ENCODE data around the gene COL24A1.

COL24A1 gene

DNA sequence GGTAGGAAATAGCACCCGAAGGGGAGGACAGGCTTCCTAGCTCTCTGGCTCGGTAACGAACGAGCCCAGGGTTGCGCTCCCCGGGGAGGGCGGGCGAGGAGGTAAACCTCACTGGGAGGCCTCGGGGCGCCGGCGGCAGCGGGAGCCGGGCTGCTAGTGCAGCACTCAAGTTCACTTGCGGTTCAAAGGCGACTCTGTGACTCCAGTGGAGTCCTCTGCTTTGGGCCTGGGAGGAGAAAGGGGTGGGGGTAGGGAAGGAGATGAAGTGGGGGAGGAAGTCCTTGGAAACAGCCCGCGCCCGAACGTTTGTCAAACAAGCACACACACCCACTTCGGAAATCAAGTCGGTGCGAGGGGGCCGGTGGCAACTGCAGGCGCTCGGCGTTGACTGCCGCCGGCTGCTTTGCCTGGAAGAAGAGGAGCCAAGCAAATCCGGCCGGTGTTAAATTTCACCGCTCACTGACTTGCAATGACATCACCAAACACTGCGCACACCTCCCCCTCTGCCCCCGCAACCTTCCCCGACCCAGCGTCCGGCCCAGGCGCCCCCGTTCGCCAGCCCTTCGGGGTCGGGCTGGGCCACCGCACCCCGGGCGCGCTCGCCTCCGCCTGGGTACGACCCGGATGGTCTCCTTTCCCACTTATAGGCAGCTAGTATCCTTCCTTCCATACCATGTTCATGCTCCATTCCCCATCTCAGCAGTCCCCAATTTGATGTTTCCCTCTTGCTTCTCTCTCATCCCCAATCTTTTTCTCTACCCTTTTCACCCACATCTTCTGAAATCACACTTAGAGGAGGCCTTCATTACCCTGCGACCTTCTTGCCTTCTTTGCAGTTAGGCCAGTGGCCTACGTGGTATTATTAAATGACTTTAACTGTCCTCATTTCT lies at the start of gene COL24A1:
COL24A1 (minus strand) TSS at position 207 of the 890 bp plus-strand sequence. CDS start 376 bp downstream, outside the sequence.
- no peak for FAIRE-seq

DNA sequence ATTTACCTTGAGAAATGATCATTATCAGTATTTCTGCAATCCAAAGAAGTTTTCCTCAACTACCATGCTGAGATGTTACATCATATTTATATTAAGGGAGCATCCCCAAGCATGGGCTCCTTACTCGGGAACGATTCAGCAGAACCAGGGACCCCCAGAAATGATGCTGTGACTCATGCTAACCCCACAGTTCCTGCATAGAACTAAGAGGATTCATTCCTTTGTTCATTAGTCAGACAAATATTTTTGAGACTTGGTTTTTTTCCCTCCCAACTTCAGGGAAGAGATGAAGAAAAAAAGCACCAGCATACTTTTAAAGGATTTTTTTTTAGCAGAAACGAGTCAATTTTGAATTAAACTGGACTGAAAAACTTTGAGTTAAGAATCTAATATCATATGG lies 49.2 kb upstream of the COL24A1 start:
- FAIRE-seq = no peak

DNA sequence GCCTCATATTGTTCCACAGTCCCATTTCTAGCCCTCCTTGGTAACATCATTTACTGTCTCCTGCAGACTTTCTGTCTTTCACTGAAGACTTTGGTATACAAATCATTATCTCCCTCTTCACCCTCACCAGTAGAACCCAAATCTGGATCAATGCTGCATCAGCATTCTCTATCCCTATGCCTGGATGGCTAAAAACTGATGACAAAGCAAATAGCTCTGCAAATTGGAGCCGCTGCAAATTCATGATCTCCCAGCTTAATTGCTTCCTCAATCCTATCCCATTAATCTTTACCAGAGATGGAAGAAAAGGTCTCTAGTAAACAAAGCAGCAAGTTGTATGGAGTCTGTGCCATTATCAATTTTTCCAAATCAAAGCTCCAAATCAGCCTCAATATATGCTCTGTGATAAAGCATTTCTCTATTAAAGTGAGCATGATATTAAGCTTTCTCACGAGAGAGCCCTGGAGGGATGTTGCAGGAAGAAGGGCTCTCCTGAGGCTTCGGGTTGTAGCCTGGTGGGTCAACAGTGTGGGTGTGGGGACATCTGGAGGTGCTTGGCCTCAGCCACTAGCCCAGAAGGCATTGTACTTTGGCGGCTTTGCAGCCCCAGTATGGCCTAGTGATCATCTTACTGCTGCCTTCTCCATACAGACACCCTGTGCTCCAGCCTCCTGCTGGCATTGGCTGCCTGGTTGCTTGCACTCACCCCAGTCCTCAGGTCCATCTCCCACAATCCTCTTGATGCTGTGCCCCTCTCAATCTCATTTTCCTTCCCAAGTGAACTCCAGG lies 46.2 kb upstream of the COL24A1 start:
- FAIRE-seq = no peak

DNA sequence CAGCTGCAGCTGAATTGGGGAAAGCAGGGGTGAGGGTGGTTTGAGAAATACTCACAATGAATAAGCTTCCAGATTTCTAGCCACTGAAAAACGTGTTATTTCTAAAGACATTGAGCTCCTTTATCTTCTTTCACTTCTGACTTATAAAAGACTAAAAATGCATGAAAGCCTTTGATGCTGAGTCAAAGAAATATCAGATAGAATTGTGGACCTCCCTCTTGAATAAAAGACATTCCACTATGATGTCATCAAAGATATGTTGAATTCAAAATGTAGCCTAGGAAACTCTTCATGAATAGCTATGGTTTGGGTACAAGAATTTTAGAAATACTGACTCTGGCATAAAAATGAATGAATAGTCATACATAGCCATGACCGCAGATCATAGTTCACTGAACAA lies 44.7 kb upstream of the COL24A1 start:
- no peak for FAIRE-seq

DNA sequence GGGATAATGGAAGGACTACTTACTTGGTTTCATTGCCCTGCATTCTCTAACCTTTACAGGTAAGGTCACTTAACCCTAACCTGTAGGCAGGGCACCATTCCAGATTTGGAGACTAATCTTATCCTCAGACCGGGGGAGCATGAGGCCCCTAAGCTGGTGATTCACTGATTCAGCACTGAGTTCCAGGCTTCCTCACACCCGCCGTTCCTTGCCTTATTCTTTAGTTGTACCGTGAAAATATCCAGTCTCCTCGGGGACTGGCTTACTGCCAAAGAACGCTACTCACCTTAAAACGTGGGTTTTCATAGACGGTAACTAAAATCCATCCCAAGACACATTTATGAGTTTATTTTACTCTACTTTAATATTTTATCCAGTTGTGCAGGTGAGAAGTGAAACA lies 44.3 kb upstream of the COL24A1 start:
- FAIRE-seq = no peak

DNA sequence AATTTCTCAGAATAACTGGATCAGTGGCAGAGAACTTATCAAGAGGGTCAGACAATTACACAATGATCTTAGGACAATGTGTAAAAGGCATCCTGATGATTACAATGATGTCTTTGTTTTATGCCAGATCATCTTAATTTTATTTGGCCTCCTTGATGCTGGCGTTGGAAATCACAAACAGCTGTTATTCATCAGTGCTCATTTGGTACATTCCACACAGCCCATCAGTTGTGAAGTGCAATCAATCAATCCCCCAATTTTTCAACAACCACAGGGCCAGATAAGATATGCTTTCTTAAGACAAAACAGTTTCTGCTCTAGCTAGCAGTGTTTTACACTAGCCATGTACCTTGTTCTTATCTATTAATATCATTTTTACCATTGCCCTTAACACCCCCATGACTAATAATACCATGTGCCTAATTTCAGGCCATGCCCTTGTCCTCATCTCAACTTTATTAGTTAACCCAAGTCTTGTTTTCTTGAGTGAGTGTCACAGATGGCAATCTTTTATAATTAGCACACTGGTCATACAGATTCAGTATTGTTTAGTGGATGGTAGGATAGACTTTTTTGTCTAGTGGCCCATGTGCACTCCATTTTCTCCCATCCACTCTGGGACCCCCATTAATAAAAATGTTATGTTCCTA lies 40.8 kb upstream of the COL24A1 start:
- FAIRE-seq = no peak

DNA sequence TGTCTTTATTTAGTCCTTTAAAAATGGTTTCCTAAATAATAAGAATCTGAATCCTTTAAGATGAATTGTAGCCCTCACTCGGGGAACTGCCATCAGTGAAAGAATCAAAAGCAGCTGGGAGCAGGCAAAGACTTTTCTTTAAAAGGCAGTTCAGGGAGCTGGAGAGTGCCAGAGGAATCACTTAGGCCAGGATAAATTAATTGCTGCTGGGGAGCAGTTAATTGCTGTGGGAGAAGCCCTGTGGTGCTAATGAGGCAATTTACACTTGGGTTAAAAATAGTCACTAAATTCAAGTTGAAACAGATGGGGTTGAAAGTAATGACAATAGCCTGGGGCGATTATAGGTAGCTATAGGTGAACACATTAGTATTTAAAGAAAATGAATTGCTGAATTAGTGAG lies 38.7 kb upstream of the COL24A1 start:
- FAIRE-seq = no peak

DNA sequence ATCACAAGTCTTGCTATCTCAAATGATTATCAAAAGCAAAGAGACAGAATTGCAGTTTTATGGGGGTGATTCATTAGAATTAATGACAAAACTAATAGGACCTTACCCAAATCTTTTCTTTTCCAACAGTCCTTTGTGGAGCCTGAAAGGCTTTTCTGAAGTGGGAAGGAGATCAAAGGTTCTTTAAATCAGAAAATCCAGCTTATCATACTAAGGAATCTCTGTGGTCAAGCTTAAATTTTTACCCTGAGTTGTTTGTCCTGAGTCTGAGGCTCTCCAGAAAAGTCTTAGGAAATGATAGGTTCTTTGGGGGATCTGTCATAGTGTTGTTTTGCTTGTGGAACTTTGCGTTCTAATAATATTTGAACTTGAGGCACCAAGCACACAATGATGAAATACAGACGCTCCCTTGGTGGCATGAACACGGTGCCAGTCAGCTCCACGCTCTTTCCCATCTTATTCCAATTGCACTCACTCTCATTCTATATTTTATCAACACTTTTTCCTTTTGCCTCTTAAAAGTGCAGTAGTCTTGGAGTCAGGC lies 38.0 kb upstream of the COL24A1 start:
- FAIRE-seq = no peak

DNA sequence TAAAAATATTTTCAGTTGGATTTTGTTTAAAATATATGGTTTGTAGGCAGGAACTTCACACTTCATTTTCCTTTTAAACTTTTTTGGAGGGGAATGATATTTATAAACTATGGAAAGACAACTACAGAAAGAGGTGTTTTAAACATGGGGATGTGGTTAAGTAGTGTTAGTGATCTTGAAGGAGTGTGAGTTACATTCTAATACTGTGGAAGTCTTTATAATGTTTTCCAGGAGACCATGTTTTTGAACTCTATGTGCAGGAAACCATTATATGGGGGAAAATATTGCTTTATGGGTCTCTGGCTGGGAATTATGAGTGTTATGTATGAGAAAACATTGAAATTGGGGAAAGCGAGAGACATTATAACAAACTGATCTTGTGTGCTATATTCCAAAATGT lies 35.8 kb upstream of the COL24A1 start:
- FAIRE-seq = no peak

DNA sequence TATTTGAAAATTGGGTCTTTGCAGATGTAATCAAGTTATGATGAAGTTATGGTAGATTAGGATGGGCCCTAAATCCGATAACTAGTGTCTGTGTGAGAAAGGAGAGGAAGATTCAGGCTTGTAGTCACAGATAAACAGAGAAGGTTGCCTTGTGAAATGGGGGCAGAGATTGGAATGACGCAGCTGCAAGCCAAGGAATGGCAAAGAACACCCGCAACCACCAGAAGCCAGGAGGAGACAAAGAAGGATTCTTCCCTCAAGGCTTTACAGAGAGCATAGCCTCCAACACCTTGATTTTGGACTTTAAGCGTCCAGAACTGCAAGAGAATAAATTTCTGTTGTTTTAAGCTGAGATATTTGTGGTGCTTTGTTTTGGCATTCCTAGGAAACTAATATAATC lies 35.4 kb upstream of the COL24A1 start:
- no peak for FAIRE-seq

DNA sequence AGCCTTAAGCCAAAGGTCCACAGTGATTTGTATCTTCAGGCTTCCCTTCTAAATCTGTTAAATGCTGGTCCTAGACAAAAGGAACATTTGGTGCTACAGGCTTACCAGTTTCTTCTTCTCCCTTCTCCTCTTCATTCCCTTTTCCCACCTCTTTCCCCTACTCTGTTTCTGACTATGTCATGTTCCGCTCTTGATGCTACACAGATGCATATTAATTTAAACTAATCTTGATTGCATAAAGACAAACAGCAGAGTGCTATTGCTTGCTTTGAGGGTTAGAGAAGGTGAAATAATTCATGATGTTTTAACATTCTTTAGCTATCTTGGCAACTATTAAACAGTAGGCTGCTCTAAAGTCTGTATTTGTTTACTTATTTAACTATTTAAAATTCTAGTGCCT lies 34.3 kb upstream of the COL24A1 start:
- no peak for FAIRE-seq

DNA sequence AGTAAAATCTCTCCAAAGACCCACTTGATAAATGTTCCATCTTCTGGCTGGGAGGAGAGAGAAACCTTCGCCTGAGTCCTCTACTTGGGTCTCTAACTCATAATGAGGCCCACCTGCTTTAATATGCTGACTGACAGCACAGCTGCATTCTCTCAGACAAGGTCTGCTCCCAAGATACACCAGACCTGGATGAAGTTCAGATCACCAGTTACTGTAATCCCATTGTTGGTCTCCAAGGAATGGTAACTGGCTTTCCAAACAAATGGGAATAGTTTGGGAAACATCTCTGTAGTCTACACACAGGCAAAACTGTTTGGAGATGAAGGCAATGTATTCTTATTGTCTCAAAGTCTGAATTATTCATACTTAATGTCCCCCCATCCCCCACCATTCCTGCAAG lies 27.9 kb upstream of the COL24A1 start:
- FAIRE-seq = no peak

DNA sequence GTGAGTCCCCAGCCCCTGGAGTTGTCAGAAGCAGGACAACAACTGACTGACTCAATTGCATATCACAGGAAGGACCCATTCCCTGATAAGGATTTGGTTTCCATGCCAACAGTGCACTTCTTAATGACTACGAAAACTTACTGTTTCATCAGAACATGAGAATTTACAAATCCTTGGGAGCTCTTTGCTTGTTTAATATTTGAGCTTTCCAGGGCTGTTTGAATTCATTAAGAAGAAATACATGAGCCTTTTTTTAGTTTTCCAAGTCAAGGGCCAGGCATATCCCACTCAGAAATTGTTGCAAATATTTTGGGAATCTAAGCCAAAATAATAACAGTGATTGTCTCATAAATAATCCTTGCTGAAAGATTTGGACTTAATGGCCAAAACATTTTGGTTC lies 27.2 kb upstream of the COL24A1 start:
- no peak for FAIRE-seq

DNA sequence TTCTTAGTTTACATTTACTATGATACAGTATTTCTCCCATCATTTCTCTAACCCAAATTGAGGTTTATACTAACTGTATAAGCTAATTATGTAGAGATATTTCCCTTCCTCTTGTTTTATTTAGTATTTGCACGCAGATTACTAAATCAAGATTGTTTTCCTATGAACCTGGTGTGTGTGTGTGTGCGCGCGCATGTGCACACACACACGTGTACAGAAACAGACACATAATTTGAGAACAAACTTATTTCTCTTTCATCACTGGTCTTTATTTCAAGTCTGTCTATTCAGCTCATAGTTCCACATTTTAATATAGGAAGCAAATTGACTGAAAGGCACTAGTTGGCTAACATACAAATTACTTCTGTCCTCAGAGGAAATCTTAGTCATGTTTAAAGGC lies 19.7 kb upstream of the COL24A1 start:
- FAIRE-seq = no peak

DNA sequence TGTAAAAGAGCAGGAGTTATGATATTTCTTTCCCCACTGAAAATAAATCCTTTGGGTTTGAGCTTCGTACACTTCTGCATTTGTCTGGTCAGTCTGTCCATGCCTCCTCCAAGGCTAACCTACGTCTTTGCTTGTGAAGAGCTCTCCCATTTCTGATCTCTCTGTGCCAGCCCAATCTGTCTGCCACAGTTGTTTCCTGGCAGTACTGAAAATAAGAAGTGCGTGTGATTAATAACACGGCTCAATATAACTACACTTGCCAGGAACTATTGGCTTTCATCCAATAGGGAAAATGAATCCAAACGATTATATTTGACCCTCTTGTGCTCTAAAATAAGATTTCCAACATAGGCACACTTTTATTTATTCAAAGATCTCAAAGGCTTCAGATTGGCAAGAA lies 19.2 kb upstream of the COL24A1 start:
- FAIRE-seq = no peak

DNA sequence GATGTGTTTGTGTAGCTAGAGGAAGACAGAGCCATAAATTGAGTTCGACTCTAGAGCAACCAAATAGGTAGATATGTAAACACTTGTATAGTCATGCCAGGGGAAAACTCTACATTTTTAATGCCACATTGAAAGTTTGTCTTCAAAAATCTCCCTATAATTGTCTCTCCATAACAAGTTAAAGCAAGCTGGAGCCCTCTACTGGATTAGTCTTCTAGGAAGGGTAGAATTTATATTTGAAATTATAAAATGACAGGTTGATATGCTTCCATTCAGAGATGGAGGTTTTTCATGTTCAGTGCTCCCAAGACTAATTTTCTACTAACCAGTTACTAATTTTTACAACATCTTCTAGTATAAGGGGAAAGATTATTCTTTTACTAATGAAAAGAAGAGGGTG lies 13.1 kb upstream of the COL24A1 start:
- FAIRE-seq = no peak

DNA sequence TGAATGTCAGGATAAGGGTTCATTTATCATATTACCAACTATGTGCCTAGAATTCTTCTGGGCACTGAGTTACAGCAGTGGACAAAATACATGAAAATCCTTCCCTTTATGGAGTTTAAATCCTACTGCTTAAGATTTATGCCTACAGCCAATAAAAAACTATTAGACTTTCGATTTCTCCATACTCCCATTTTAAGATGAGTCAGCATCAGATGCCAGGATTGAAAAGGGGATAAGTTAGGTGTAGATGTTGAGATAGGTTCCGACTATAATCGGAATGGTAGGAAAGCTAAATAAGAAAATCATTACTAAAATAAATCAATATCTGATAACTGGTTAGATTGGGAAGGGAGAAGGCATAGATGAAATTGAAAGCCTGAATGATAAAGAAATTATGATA lies 3.2 kb upstream of the COL24A1 start:
- FAIRE-seq = no peak

DNA sequence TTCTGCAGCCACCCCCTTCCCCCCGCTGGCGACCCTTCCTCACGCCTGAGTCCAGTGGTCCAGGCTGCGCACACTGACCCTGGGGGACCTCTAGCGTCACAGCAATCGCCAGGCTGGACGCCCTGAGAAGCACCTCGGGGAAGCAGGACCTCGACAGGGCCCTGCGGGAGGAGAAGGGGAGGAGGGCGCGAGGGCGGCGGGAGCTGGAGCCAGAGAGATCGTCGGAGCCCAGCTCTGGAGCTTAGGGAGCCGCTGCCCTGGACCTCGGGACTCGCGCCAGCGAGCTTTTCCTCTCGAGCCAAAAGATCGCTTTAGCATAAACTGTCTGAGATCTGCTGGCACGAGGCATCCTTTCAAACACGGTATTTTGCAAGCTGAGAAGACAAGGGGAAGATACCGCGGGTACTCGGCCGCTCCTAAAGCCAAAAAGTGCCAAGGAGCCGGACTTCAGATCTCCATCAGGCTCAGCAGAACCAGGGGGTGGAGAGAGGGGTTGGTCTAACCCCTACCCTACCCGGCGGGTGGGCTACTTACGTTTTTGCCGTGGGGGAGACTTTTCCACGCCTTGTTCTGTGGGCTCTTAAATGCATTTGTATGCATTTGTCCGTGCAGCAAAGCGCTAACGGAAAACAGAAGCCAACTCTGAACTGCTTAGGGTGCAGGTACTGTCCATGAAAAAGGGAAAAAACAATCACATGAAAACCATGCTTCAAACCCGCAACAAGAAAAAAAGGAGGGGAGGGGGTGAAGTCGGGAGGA lies 586 bp downstream of the COL24A1 start:
- FAIRE-seq = no peak

DNA sequence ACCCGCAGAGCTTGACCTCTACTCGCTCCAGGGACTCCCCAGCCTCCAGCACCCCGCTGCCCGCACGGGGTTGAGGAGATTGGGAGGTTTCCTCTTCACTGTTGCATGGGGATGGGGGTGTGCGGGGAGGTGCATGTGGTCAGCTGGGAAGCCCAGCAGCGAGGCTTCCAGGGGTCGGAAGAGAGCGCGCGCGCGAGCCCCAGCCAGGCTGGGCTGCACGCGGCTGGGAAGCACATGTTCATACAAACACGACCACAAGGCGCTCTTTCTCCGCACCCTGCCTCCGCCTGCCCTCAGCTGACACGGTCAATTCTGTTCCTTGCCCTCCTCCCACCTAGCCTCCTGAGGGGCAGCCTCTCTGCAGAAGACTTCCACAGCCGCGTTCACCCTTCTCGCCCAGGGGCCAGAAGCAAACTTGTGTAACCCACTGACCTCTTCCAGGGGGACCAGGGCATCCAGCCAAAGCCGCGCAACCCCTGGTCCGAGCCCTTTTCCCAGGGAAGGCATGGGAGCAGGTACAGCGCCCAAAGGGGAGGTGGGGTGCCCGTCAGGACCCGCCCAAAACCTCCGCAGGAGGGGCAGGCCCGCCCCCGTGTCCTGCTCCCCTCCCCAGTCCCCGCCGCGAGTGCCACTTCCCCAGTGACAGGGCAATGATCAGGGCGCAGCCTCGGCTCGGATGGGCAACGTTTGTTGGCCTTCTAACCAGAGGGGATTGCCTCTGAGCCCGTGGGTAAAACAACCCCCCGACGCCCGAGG lies 1.3 kb downstream of the COL24A1 start:
- no peak for FAIRE-seq

DNA sequence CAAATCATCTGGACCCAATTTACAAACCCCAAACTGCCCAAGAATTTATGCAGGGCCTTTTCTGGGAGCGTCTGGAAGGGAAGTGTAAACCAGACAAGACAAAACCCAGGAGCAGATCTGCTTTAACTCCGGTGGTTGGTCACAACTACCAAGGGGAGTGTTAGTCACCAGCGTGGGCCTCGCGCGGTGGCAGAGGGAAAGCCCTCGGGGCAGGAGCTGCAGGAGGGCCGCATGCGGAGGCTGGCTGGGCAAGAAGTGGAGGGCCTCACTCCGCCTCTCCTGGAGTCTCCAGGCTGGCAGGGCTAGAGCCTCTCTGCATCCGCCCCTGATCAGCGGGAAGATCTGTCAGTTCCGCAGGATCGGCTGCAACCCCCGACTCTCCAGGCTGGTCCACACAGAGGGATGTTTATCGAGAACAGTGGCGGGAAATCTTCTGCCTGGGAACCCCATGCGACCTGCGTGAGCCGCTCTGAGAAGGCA lies 2.0 kb downstream of the COL24A1 start:
- no peak for FAIRE-seq

DNA sequence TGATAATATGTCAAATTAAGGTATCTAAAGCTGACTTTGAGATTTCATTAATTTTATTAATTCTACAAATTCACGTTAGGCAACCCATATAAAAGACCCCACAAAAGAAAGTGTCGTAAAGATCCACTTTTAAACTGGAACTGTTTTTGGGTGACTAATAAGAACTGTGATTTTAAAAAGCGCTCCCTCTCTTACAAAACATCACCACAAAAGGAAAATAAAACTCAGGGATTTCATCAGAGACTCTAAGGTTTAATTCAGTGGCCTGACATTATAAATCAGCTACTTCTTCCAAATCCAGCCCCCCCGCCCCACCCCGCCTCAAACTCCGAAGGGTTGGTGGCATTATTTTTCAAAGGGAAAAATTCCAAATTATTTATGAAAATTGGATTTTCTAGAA lies 2.7 kb downstream of the COL24A1 start:
- no peak for FAIRE-seq

DNA sequence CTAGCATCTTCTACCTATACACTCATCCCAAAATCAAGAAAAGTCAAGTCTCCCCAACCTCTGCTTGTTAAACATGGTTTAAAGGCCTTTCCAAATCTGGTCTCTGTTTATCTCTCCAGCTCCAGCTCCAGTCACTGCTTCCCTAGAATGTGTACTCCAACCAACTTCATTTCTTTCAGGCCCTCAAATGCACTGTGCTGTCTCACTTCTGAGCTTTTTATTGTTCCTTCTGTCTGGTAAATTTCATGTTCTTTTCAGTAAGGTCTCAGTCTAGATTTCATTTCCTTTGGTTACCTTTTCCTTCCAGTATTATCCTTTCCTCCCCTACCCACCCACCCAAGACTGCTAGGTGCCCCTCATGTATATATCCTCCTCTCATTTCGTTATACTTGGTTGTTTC lies 3.7 kb downstream of the COL24A1 start:
- FAIRE-seq = no peak
